ENCODE data around the gene TUBA4B. TPM values are rescaled to one million over a fixed set of nuclear protein-coding genes. Genes with fewer than 3 reads are reported as not detected.
"Not testable (repeated sequence)": the region's sequence is repeated elsewhere in the genome, so short reads cannot be mapped to it uniquely, and the experiment has no call there.

The TUBA4B gene
- total RNA-seq, 4 donors from 2014 or later, result not detected

DNA sequence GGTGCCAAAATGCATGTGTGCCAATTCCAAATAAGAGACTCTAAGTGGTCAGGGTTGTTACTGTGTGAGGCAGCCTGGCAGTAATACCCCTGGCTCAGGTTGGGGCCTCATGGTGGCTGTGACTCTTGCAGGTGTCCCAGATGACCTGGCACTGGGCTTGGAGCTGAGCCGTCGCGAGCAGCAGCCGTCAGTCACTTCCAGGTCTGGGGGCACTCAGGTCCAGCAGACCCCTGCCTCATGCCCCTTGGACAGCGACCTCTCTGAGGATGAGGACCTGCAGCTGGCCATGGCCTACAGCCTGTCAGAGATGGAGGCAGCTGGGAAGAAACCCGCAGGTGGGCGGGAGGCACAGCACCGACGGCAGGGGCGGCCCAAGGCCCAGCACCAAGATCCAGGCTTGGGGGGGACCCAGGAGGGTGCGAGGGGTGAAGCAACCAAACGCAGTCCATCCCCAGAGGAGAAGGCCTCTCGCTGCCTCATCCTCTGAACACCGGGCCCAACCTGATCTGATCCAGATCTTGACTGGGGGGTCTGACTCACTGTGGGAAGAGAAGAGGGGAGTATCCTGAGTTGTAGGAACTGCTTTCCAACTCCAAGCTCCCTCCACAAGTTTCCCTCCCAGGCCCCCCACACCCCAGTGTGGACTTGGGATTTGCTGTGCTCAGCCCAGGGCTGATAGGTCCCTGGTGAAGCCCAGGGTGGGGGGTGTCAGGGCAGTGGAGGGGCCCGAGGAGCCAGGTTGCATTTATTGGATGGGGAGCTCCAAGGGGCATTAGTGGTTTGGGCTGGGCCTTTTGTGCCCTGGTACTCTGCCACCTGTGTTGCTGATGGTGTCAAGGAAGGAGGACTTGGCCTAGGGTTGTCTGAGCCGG, 31.7 kb downstream of the TUBA4B start:
- DNase-seq (ENCODE audit: low spot score) (no peak), ATAC-seq (ENCODE audit: low FRiP score) (no peak)
- TF ChIP-seq, protein P1, sequence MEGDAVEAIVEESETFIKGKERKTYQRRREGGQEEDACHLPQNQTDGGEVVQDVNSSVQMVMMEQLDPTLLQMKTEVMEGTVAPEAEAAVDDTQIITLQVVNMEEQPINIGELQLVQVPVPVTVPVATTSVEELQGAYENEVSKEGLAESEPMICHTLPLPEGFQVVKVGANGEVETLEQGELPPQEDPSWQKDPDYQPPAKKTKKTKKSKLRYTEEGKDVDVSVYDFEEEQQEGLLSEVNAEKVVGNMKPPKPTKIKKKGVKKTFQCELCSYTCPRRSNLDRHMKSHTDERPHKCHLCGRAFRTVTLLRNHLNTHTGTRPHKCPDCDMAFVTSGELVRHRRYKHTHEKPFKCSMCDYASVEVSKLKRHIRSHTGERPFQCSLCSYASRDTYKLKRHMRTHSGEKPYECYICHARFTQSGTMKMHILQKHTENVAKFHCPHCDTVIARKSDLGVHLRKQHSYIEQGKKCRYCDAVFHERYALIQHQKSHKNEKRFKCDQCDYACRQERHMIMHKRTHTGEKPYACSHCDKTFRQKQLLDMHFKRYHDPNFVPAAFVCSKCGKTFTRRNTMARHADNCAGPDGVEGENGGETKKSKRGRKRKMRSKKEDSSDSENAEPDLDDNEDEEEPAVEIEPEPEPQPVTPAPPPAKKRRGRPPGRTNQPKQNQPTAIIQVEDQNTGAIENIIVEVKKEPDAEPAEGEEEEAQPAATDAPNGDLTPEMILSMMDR (IDR thresholded peaks at IDR 0.05), result no peak

DNA sequence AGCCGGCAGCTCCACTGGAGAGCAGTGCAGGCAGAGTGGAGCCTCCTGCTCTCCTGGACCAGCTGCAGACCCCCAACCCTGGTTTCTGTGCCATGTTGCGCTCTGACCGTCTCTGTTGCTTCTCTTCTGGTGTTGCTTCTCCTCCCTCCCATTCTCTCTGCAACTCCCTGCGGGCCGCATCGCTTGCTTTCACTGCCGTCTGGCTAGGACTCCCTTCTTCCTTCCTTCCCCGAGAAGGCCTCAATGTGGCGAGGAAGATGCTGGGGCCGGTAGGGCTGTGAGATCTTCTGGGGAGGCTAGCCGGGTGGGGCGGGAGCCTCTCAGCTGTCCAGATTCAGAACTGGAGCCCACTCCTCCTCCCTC, 32.3 kb downstream of the TUBA4B start:
- ATAC-seq (ENCODE audit: low FRiP score) (no peak), DNase-seq (ENCODE audit: low spot score) (no peak)
- TF ChIP-seq, protein P1 (IDR thresholded peaks at IDR 0.05), result no peak

DNA sequence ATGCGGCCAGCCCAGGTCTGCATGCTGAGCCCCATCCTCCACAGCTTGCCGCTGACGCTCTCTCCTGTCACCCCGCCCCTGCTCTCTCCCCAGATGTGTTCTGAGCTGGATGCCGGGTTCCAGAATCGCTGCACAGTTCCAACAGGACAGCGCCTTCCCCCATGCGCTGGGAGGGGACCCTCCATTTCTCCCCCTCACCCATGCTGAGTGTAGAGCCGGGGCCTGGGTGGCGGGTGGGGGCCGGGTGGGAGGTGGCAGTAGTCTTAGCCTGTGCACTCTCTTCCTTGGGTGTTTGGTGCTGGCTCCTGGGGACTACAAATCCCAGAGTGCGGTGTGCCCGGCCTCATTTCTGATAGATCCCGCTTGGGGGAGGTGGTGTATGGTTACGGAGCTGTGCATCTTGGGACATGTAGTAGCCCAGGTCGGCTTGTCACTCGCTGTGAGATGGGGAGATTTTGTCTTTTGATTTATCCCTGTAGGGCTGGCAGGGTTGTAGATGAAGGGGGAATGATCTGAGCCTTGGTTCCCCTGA, 32.9 kb downstream of the TUBA4B start:
- TF ChIP-seq, protein P1 (IDR thresholded peaks at IDR 0.05), result no peak
- DNase-seq (ENCODE audit: low spot score) (no peak), ATAC-seq (ENCODE audit: low FRiP score) (no peak)

DNA sequence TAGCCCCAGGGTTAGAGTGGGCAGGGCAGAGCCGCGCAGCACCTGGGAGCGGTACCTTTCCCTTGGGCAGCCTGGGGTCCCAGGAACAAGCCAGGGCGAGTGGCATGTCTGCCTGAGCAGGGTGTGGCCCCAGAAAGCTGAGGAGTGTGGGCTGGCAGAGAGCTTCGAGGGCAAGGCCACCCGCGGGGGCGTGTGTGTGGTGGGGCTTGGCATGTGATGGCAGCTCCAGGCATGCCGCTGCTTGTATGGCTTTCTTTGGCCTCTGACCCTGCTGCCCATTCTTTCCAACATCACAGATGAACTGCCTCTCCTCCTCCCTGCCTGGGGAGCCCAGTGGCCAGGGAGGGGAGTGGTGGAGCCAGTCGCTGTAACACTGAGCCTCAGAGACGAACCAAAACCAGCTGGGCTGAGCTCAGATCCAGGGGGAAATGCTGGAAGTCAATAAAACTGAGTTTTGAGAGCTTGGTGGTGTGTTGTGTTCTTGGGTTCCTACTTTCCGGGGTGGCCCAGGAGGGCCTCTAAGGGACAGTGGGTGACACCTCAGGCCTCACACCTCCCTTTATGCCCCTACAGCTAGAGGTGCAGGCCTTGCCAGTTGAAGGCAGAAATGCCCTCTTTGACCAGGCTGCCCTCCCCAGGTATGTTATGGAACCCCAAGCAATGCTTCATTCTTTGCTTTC, 33.5 kb downstream of the TUBA4B start:
- ATAC-seq (ENCODE audit: low FRiP score) (no peak), DNase-seq (ENCODE audit: low spot score) (no peak)
- TF ChIP-seq, protein P1 (IDR thresholded peaks at IDR 0.05), result no peak

DNA sequence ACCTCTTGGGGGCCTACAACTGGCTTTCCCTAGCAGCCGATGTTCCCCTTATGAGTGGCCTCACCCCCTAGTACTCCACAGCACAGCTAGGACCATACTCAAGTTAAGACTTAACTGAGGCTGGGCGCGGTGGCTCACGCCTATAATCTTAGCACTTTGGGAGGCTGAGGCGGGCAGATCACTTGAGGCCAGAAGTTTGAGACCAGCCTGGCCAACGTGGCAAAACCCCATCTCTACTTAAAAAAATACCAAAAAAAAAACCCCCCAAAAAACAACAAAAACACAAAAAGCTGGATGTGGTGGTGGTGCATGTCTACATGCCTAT, 34.0 kb downstream of the TUBA4B start:
- ATAC-seq (ENCODE audit: low FRiP score); DNase-seq (ENCODE audit: low spot score): not testable (repeated sequence)

DNA sequence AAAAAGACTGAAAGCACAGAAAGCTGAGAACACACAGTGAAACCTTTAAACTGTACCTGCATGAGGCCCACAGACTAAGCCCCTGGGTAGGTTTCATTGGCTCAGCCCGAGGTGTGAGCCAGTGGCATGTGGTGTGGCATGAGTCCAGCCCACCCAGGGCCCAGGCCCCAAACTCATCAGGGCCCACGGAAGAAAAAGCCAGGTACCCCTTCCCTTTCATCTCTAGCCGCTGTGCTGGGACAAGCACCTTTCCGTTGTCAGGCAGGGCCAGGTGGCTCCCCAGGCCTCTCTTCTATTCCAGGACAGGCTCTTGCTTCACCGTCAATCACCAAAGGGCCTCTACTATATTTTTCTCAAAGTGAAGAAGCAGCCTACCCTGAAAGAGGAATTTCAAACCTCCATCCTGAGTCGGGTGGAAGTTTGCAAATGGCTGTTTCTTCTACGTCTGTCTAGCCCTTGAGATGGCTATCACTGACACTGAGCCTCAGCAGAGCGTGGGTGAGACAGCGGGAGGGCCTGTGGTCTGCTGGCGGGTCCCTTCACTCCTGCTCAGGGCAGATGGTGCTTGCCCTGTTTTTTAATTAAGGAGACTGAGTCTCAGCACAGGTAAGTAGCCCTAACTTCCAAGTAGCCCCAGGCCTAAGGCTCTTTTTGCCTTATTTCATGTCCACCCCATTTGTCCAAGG, 34.7 kb downstream of the TUBA4B start:
- no peak for ATAC-seq (ENCODE audit: low FRiP score)
- TF ChIP-seq, protein P1 (IDR thresholded peaks at IDR 0.05), result no peak
- no peak for DNase-seq (ENCODE audit: low spot score)

DNA sequence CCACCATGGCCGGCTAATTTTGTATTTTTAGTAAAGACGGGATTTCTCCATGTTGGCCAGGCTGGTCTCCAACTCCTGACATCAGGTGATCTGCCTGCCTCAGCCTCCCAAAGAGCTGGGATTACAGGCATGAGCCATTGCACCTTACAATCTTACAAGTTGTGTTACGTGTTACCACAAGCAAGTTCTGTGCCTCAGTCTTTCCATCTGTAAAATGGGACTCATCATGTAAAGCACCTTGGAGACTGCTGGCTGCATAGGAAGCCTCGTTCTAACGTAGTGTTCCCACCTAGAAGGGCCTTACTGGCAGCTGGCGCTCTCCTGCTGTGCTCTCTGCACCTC, 36.1 kb downstream of the TUBA4B start:
- ATAC-seq (ENCODE audit: low FRiP score) (no peak), DNase-seq (ENCODE audit: low spot score) (no peak)
- TF ChIP-seq, protein P1 (IDR thresholded peaks at IDR 0.05), result no peak

Measured in omental fat pad (tissue), 4 donors.